Neural progenitor cell (in vitro differentiated cells): ENCODE data around the gene ERAP2.

ENCODE experiments used
- CTCF ChIP-seq: fragments of 200-600 bp; sonication (generic); IDR thresholded peaks from 2 replicates; pipeline ENCODE4 v1.5.1; 2017; ENCODE audit warnings: antibody characterized with exemption, mild to moderate bottlenecking
- EZH2phosphoT487 ChIP-seq: fragments of 200-600 bp; sonication (generic); IDR thresholded peaks from 2 replicates; pipeline ENCODE4 v1.6.1; 2017; ENCODE audit warnings: antibody characterized with exemption

- TF ChIP-seq EZH2phosphoT487, result no peak
- no peak for TF ChIP-seq CTCF
Measured at GRCh38 chr5:96844481-96844990, 31.8 kb upstream of the ERAP2 start.
